ENCODE data around the gene CPT1B.

Gene CPT1B

DNA sequence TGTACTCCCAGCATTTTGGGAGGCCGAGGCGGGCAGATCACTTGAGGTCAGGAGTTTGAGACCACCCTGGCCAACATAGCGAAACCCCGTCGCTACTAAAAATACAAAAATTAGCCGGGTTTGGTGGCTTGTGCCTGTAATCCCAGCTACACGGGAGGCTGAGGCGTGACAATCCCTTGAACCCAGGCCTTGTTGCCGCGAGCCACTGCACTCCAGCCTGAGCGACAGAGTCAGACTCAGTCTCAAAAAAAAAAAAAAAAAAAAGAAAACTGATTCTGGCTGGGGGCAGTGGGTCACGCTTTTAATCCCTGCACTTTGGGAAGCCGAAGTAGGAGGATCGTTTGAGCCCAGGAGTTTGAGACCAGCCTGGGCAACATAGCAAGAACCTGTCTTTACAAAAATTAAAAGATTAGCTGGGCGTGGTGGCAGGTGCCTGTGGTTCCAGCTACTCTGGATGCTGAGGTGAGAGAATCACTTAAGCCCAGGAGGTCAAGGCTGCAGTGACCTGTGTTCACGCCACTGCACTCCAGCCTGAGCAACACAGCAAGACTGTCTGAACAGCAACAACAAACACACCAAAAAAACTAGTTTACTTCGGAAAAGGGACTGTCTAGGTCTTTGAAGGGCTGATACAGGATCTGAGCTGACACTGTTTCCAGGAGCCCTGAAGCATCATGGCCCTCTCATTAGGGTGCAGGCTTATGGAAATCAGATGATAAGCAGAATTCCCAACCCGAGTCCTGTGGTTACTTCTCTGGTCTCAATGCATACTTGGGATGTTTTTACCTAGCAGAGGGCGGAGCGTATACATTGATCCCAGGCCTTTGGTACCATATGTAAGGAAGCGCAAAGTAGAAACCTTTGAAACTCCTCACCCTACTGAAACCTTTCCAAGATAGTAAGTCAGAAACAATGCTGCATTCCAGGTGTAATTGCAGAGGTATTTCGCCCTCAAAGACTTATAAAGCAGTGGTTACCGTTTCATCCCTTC lies 6.2 kb upstream of the CPT1B start:
- FAIRE-seq = no peak

DNA sequence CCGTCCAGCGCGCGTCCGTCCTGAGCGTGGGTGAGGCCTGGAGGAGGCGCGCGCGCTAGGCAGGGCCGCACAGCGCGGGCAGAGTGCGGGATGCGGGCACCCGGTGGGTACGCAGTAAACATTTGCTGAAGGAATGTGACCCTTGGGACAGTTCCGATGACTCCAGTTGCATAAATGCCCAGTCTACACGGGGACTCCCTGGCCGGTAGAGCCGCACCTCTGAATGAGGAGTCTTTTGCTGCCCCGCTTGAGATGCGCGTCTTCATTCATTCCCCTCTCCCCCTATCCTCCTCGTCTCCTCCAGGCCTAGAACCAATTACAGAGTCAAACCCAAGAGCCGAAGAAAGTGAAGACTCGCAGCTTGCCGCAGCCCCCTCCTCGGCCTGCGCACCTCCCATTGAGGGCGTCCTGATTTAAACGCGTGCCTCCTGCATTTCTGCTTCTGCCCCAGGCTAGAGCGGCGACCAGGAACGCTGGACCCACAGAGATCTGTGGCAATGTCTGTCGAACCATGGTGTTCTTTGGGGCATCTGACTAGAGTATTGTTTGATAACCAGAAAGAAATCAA lies 5.2 kb upstream of the CPT1B start:
- FAIRE-seq = no peak

DNA sequence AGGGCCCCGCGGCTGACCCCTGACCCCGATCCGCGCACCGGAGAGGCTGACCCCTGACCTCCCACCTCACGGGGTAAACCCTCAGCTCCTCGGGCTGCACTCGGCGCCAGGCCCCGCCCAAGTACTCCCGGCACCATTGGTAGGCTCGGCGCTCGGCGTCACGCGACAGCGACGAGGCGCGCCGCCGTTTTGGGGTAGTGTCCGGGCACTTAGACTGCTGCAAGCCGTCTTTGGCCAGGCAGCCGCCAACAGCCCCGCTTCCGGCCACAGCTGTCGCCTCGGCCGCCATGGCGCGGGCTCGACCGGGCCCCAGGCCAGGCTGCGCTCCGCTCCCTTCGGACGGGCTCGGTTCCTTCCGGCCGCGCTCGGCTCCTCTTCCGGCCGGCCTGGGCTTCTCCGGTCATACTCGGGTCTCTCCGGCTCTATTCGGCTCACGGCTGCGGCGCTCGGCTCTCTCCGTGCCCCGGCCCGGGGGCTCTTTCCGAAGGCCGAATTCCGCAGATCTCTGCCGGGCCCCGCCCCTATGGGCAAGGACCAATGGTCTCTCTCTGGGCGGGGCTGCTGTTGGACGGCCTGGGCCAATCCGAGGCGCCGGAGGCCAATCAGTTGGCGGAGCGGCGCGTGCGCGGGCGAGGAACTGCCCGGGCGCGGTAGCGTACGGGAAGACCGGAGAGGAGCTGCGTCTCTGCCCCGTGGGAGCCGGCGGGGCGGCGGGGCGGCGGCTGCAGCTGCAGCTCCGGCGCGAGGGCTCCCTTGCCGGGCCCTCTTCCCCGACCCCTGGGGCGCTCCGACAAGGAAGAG lies 4.5 kb upstream of the CPT1B start, which contains the start of gene CHKB:
TSS of gene CHKB (minus strand) at position 357 of the 801 bp plus-strand sequence. CDS start at position 289, 68 bp downstream.
- peak; percentile 97 for FAIRE-seq

DNA sequence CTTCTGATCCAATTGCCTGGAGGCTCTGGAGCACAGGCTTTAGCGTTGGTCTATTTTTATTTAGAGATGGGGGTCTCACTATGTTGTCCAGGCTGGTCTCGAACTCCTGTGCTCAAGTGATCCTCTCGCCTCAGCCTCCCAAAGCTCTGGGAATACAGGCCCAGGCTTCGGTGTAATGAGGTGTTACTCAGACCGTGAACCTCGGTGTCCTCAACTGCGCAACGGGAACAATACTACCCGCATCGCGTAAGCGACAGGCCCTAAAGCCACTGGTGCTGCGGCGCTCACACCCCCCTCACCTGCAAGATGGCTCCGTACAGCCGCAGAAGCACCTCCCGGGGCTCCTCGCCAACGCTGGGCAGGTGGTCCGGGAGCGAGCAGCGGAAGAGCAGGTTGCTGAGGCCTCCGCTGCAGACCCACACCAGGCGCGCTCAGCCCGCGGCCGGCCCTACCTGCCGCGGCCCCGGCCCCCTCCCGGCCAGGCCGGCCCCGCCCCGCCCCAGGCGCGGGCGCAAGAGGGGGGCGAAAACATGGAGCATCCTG lies 3.8 kb upstream of the CPT1B start:
- no peak for FAIRE-seq

DNA sequence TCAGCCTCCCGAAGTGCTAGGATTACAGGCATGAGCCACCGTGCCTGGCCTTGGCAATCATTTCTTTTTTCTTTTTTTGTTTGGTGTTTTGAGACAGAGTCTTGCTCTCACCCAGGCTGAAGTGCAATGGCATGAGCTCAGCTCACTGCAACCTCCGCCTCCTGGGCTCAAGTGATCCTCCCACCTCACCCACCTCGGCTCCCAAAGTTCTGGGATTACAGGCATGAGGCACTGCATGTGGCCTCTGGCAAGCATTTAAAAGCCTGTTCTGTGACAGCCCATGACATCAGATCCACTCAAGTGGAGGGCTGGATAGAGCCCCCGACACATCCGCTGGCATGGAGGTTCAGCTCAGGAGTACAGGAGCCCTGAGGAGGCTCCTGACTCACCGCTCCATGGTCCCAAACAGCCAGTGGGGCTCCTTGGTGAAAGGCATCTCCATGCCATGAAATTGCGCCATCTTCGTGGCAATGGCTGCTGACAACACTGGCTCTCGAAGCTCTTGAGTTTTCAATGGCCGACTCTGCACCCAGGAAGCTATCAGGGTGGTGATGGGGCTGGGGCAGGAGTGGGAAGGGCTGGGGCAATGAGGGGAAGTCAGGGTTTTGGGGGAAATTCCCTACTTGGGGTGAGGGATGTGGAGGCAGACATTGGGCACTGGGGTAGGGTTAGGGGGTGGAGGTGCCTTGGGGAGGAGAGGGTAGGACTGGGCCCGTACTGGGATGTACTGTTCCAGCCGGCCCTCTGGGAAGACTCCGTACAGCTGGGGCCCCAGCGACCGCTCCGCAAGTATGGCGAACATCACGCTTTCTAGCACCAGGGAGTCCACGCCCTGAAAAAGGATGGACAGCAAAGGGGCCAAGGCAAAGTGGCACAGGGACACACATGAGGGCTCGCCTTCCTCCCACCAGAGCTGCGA lies 3.1 kb upstream of the CPT1B start:
- FAIRE-seq = no peak

DNA sequence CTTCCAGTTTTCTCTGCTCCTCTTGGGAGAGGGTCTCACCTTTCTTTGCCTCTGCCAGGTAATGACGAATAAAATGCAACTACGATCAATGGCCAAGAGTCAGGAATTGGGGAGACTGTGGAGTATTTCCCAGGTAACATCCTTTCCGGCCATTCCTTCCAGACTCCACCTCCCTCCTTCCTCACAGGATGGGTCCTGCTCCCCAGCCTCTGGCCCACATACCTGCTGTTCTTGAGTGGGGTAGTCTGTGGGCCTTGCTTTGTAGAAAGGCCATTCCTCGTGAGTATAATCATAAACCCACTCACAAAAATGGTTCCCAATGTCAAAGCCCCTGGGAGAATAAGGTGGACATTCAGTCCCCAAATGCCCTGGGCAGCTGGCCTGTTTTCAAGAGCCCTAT lies 1.5 kb upstream of the CPT1B start:
- FAIRE-seq = no peak

DNA sequence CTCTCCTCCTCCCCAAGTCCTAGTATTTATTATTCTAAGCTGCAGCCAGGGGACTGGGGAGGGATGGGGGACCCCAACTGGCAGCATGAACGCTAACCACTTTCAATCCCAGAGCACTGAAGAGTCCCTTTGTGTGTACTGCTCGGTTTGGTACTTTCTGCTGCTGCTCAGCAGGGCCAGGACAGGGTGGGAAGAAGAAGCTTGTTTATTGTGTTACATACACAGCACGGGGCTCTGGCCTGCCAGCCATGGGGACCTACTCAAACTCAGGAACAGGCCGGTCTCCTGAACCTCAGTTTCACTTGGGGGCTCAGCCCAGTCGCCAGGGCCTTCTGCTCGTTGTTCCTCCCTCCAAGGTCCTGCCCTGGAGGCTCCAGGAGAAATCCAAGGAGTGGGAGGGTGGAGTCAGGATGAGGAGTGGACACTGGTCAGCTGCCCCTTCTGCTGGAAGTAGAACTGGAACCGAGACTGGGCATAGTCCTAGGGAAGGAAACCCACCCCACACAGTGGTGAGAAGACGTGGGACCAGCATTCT lies 616 bp upstream of the CPT1B start:
- FAIRE-seq = no peak

DNA sequence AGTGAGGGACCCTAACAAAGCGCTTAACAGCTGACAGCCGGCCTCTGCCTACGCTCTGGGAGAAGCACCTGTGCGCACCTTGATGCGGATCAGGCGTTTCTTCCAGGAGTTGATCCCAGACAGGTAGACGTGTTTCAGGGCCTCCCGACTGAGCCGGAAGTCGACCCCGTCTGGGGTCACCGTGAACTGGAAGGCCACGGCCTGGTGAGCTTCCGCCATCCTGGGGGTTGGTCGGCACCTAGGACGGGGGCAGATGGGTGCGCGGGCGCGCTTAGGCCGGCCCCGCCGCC lies 585 bp downstream of the CPT1B start:
- no peak for FAIRE-seq

DNA sequence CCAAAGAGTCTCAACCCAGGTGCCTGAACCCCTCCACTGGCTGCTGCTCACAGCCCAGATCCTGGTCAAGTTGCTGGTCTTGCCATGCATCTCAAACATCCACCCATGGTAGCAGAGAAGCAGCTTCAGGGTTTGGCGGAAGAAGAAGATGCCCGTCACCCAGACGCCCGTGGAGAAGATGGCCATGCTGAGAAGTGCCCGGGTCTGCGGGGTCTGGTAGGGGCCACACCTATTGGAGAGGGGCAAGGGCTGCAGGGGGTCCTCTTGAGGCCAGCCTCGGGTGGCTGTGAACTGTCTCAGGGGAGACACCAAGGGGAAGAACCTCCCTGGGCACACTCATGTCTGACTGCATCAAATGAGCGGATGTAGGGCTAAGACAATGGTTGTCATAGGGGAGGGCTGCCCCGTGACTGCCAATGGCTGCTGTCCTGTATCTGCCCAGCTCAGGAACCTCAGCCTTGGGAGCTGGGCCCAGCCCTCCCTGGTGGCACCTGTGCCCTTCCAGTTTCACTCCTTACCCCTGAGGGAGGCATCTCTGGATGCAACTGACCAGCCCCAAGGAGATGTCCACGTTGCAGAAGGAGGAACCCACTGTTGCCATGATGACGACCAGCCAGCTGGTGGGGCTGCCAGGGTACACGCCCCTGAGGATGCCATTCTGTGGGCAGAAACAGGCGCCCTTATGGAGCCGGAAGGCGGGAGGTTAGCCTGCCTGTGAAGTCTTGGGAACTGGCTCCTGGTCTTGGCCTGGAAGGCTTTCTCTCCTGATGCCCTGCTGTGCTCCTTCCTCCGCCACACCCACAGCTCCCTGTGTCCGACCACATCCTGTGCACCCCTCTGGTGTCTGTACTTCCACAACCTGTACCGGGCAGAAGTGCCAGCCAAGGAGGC lies 1.2 kb downstream of the CPT1B start:
- no peak for FAIRE-seq

DNA sequence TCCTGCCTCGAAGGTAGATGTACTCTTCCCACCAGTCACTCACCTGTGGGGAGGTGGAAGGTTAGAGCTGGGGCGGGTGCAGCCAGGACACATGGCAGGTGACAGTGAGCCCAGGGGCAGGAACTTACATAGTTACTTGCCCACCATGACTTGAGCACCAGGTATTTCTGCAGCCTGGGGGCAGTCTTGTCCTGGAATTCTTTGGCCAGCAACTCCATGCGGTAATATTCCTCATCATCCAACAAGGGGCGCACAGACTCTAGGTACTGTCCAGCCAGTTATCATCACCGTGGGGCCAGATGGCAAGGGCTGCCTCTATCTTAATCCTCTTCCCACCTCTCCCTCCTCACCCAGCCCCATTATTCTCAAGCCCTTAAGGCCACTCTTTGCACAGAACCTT lies 2.2 kb downstream of the CPT1B start:
- no peak for FAIRE-seq

DNA sequence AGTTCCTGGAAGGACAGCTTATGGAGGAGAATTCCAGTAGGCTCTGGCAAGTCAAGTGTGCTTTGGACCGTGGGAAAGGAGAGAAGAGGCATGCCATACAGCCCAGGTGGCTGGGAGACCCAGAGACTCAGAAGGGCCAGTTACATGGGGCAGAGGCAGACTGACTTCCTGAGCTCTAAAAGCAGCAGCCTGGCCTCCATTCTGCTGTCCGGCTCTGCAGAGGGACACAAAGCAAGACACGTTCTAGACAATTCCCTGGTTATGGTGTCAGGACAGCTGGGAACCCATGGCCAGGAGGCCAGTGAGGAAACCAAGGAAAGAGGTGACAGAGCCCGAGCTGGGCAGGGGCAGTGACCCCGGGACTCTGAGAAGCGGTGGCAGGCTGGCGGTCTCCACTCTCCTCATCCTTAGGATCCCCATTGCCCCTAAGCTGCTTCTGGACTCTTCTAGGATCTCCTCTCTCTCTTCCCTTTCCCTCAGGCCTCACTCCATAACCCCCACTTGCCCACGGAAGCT lies 2.7 kb downstream of the CPT1B start:
- FAIRE-seq = no peak

DNA sequence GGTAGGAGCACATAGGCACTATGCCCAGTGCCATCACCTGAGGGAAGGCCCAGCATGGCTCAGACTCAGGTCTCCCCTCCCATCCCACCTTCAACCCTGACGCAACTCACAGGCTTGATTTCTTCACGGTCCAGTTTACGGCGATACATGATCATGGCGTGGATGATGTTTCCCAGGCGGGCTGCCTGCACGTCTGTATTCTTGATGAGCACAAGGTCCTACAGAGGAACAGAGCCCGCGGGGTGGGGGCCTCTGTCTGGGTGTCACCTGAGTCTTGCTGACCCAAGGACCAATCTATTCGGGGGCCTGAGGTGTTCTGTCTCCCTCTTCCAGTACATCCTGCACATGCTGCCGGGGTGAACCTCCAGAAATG lies 3.9 kb downstream of the CPT1B start:
- no peak for FAIRE-seq

DNA sequence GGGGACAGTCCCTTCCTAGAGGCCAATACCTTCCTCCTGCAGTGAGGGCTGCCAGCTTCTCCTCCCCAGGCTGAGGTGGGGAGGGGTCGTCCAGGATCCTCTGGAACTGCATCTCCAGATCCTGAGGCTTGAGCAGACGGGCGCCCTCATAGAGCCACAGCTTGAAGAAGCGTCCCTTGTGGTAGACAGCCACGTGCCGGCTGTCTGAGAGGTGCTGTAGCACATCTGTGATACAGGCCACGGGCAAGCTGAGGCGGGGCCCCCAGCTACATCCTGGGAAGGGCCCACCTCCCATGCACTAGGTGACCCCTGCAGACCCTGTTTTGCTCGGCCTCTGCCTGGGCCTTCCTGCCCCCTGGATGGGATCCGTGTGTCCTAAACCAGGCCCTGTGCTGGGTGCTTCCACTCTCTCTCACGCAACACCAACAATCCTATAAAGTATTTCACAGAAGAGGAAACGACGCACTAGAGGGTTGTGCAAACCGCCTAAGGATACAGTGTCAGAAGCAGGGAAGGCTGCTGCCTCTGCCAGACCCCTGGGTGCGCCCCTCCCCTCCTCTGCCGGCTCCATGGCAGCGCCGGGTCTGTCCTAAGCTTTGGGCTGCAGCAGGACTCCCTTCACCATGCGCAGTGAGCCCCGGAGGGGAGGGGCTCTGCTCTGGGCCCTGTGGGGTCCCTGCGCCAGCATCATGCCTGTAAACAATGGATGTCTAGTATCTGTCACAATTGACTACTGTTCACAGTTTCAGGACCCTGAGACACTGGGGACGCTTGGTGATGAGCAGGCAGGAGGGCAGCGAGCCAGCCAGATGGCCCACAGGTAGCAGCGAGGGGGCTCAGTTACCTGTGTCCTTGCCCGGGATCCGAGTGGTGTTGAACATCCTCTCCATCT lies 4.5 kb downstream of the CPT1B start:
- FAIRE-seq = no peak

DNA sequence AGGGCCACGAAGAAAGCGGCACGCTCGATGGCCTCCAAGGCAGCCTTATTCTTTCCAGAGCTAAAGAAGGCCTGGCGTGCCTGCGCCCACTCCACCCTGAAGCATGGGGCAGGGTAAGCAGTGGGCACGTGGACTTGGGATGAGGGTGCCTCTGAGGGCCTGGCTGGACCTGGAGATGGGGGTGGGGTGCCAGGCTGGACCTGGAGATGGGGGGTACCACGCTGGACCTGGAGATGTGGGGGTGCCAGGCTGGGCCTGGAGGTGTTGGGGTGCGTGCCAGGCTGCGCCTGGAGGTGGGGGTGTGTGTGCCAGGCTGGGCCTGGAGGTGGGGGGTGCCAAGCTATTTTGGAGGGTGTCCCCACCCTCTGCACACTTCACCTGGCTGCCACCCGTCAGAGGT lies 5.3 kb downstream of the CPT1B start:
- no peak for FAIRE-seq

DNA sequence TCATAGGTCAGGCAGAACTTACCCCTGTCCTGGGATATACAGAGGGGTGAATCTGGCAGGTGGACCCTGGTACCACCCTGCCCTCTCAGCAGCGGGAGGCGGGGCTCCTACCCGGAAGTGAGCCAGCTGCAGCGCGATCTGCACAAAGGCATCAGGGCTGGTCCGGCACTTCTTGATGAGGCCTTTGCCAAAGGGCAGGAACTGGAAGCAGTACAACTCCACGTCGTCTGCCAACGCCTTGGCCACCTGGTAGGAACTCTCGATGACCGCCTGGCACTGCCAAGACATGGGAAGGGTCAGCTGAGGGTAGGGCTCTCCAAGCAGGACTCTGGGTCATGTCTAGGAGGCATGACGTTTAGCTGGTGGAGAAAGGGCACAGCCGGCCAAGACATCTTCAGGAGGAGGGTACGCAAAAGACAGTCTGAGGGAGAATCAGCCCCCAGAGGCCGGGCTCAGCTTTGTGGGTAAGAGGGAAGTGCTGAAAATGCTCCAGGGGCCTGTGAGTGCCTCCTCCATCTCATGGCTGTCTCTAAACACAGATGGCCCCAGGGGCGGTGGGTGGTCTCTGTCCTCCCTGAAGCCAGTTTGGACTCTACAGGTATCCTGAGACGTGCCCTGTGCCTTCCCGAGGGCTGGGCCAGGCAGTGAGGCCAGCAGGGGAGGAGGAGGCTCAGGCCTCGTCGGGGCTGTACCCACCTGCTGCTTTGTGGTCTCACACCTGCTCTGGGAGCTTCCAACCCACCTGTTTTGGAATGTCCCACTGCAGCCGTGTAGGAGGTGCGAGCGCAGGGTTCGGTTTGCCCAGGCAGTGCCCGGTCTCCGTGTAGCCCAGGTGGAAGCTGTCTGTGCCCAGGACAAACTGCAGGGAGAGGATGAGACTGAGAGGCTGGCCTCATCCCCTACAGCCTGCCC lies 6.7 kb downstream of the CPT1B start:
- no peak for FAIRE-seq

DNA sequence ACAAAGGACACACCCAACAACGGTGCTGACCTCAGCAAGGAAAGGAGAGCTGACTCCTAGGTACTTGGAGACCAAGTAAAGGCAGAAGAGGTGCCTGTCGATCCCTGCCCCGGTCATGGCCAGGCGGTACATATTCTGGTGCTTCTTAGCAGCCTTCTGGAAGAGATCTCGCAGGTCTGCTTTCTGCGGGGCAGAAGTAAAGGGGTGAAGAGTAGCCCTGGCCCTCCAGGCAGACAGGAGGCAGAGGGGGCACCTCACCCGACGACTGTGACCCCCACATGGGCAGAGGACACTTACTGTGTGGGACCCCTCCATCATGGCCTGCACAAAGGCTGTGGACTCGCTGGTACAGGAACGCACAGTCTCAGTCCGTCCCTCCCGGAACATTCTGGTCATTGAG lies 7.4 kb downstream of the CPT1B start:
- FAIRE-seq = no peak

DNA sequence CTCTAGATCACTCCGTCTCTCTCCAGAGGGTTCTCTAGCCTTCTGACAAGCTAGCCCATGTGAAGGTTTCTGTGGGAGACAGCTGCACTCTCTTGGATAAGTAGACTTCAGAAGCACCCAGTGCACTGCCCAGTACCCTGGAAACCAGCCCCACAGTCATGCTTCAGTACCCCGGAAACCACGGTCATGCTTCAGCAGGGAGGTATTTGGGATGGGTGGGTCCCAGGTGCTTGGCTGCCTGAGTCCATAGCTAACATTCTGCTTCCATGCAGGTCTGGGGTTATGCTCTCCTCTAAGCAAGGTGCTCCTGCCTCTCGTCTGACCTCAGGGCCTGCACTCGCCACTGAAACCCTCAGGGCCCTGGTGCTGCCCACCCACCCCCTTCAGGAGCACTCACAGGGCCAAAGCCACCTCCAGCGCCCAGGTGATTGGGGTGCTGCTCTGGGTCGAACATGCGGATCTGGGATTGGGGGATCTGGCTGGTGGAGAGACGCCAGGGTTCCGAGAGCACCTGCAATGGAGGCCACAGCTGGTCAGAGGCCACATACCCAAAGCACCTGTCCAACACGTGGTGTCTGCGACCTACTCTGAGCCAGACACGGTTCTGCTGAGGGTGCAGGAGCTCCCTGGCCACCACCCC lies 8.2 kb downstream of the CPT1B start:
- no peak for FAIRE-seq

DNA sequence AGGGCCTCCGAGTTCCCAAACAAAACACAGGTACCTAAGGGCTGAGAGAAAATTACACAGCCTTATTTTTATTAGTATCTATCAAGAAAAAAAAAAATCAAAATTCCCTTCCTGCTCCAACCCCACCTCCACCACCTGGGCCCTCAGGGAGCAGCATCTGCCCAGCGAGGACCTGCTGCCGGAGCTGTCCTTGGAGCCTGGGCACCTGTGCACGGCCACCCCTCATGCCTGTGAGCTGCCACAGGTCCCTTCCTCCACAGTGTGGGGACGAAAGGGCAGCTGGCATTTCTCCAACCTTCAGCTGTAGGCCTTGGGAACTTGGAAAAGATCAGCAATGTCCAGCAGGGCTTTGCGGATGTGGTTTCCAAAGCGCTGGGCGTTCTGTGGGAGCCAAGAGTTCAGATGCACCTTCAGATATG lies 9.2 kb downstream of the CPT1B start:
- FAIRE-seq = no peak
